ENCODE data around the gene GID4. TPM values are rescaled to one million over a fixed set of nuclear protein-coding genes. Genes with fewer than 3 reads are reported as not detected.

The GID4 gene
- total and polyA plus RNA-seq, 9 donors, result 6.0 to 14.4 (median 11.2) TPM

DNA sequence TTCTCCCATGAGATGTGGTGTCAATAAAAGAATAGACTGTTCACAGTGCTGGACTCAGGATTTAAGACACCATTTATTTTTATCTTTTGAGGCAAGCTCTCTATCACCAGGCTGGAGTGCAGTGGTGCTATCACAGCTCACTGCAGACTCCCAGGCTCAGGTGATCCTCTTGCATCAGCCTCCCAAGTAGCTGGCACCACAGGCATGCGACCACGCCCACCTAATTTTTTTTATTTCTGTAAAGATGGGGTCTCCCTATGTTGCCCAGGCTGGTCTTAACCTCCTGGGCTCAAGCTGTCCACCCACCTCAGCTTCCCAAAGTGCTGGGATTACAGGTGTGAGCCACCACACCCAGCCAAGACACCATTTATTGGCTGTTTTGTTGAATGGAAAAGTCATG, 29.9 kb downstream of the GID4 start:
- H3K27ac ChIP-seq, result no peak overlapping the region

DNA sequence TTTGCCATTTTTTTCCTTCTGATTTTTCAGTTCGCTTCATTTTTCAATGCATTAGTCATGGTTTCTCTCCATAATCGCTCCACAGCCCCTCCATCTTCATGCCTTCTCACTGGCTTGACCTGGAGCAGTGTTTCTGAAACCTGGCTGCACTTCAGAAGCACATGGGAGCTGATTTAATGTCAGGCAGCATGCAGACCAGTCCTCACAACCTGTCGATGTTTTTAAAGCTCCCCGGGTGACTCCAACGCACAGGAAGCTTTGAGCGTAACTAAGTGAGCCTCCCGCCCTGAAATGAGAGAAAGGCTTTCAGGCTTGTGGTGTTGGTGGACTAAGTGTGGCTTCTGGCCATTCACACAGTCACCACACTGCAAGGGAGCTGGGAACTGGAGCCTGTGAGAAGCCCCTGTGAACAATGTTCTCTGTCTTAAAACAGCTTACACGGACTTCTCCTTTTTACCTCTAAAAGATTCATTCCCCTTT, 31.7 kb downstream of the GID4 start:
- H3K27ac ChIP-seq, result no peak overlapping the region
- H3K9me3 ChIP-seq, result no peaks in the 10 kb centered on the region
- no peaks in the 10 kb centered on the region for H3K36me3 ChIP-seq
- H3K27me3 ChIP-seq, result no peaks in the 10 kb centered on the region
- intact Hi-C loops (cut with DNase I), result no loop called here
- H3K4me1 ChIP-seq (ENCODE audit: insufficient read depth), result no peaks in the 10 kb centered on the region
- TF ChIP-seq, protein P1, sequence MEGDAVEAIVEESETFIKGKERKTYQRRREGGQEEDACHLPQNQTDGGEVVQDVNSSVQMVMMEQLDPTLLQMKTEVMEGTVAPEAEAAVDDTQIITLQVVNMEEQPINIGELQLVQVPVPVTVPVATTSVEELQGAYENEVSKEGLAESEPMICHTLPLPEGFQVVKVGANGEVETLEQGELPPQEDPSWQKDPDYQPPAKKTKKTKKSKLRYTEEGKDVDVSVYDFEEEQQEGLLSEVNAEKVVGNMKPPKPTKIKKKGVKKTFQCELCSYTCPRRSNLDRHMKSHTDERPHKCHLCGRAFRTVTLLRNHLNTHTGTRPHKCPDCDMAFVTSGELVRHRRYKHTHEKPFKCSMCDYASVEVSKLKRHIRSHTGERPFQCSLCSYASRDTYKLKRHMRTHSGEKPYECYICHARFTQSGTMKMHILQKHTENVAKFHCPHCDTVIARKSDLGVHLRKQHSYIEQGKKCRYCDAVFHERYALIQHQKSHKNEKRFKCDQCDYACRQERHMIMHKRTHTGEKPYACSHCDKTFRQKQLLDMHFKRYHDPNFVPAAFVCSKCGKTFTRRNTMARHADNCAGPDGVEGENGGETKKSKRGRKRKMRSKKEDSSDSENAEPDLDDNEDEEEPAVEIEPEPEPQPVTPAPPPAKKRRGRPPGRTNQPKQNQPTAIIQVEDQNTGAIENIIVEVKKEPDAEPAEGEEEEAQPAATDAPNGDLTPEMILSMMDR (IDR thresholded peaks at IDR 0.05), result no peak
- TF ChIP-seq EP300 (IDR thresholded peaks at IDR 0.05) (no peak), POLR2A (IDR thresholded peaks at IDR 0.05) (no peak)
- WGBS, 3 donors, result 1 to 2% (median 1%) methylated on average over 8 of the region's 8 CpGs
- peak in 1 of 5 donors; percentile 13 for DNase-seq
- H3K4me3 ChIP-seq, result no peak overlapping the region

More for the DNA sequence above, 29.9 kb downstream of the GID4 start:
- H3K4me3 ChIP-seq, result no peak overlapping the region
- no peak for DNase-seq
- no peaks in the 10 kb centered on the region for H3K36me3 ChIP-seq
- H3K4me1 ChIP-seq (ENCODE audit: insufficient read depth), result no peaks in the 10 kb centered on the region
- intact Hi-C loops (cut with DNase I), result no loop called here
- H3K27me3 ChIP-seq, result no peaks in the 10 kb centered on the region
- WGBS, 3 donors, result 96 to 100% (median 98%) methylated on average over 2 of the region's 2 CpGs
- TF ChIP-seq POLR2A (IDR thresholded peaks at IDR 0.05) (no peak), EP300 (IDR thresholded peaks at IDR 0.05) (no peak)
- TF ChIP-seq, protein P1 (IDR thresholded peaks at IDR 0.05), result no peak
- H3K9me3 ChIP-seq, result no peaks in the 10 kb centered on the region

GRCh38 chr17:18071751-18072150, 32.5 kb downstream of the GID4 start:
- no peak for DNase-seq
- TF ChIP-seq EP300 (IDR thresholded peaks at IDR 0.05) (no peak), POLR2A (IDR thresholded peaks at IDR 0.05) (no peak)
- TF ChIP-seq, protein P1 (IDR thresholded peaks at IDR 0.05), result no peak
- intact Hi-C loops (cut with DNase I), result no loop called here
- Histone ChIP-seq H3K4me1 (ENCODE audit: insufficient read depth) (no peaks in the 10 kb centered on the region), H3K27ac (no peak overlapping the region), H3K4me3 (no peak overlapping the region), H3K36me3 (no peaks in the 10 kb centered on the region), H3K9me3 (no peaks in the 10 kb centered on the region), H3K27me3 (no peaks in the 10 kb centered on the region)

DNA sequence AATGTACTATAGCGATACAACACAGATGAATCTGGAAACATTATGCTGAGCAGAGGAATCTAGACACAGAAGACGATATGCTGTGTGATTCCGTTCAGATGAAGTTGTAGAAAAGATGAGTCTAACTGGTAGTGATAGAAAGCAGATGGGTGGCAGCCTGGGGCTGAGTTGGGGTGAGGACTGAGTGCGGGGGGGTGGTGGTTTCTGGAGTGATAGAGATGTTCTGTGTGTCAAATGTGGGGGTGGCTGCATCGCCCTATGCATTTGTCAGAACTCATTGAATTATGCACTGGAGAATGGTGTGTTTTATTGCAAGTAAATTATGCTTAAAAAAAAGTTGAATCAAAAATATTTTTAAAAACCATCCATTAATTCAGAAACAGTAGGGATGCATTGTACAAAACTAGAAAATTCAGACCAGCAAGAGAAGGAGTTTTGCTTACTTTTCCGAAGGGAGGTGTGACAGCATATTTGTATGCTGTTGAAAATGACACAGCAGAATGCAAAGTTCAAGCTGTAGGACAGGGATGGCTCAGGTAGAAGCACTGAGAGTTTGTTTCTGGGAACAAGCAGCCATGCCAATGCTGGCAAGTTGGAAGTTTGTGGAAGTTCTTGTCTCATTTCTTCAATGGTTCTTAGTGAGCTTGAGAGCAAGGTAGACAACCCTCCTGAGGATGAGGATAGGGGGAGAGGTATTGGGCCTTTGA, 35.5 kb downstream of the GID4 start:
- Histone ChIP-seq H3K9me3 (no peaks in the 10 kb centered on the region), H3K36me3 (no peaks in the 10 kb centered on the region), H3K27ac (no peak overlapping the region), H3K27me3 (no peaks in the 10 kb centered on the region), H3K4me3 (no peak overlapping the region), H3K4me1 (ENCODE audit: insufficient read depth) (no peaks in the 10 kb centered on the region)
- WGBS, 3 donors, result 70 to 75% (median 71%) methylated on average over 6 of the region's 6 CpGs
- no peak for TF ChIP-seq POLR2A (IDR thresholded peaks at IDR 0.05)
- DNase-seq, result no peak
- intact Hi-C loops (cut with DNase I), result no loop called here

- Histone ChIP-seq H3K4me1 (ENCODE audit: insufficient read depth) (no peaks in the 10 kb centered on the region), H3K36me3 (no peaks in the 10 kb centered on the region), H3K27me3 (no peaks in the 10 kb centered on the region), H3K9me3 (no peaks in the 10 kb centered on the region), H3K4me3 (no peak overlapping the region), H3K27ac (no peak overlapping the region)
- WGBS, 3 donors, result 31 to 39% (median 32%) methylated on average over 7 of the region's 7 CpGs
- no peak for DNase-seq
- intact Hi-C loops (cut with DNase I), result no loop called here
- TF ChIP-seq, protein P1 (IDR thresholded peaks at IDR 0.05), result no peak
- TF ChIP-seq POLR2A (IDR thresholded peaks at IDR 0.05) (no peak), EP300 (IDR thresholded peaks at IDR 0.05) (no peak)
Observed at GRCh38 chr17:18076936-18077335, 37.7 kb downstream of the GID4 start.
